HCT116 (cell line): ENCODE measurements around the gene DIDO1.

Experiments
- EZH2 ChIP-seq: fragments of 200-600 bp; sonication (generic); IDR thresholded peaks from 2 replicates; pipeline ENCODE4 v1.6.1; 2017; ENCODE audit warnings: antibody characterized with exemption, mixed run types
- ZNF274 ChIP-seq: fragments of 200-500 bp; sonication (Bioruptor generic); IDR thresholded peaks from 2 replicates; pipeline ENCODE4 v1.6.1; 2014; ENCODE audit warnings: mild to moderate bottlenecking, low read depth, low read length, inconsistent platforms

GRCh38 chr20:62972845-62973745, 46.8 kb upstream of the DIDO1 start:
- no peak for TF ChIP-seq EZH2
- TF ChIP-seq ZNF274: no peak
